Adipocyte (in vitro differentiated cells): ENCODE results near the gene RFC5.
"Not testable (repeated sequence)": the region's sequence is repeated elsewhere in the genome, so short reads cannot be mapped to it uniquely, and the experiment has no call there.

Experiments used
- DNase-seq: peaks from one replicate; pipeline ENCODE4 v3.0.0-alpha.2; 2015; ENCODE audit warnings: low read depth
- H3K27me3 ChIP-seq: replicated peaks from 2 replicates; pipeline ENCODE4 v1.7.0; 2013; ENCODE audit warnings: mild to moderate bottlenecking, low read length, moderate library complexity; ENCODE audit not compliant: control insufficient read depth, insufficient read depth
- H3K36me3 ChIP-seq: 2 replicates; pipeline ENCODE4 v1.7.0; 2013; ENCODE audit warnings: low read length, mild to moderate bottlenecking, moderate library complexity; ENCODE audit not compliant: control insufficient read depth, insufficient read depth, severe bottlenecking
- H3K4me1 ChIP-seq: 2 replicates; pipeline ENCODE4 v1.7.0; 2013; ENCODE audit warnings: mild to moderate bottlenecking, low read length, moderate library complexity; ENCODE audit not compliant: control insufficient read depth, insufficient read depth
- H3K4me3 ChIP-seq: 2 replicates; pipeline ENCODE4 v1.7.0; 2013; ENCODE audit warnings: mild to moderate bottlenecking, low read length, moderate library complexity
- H3K9ac ChIP-seq: 2 replicates; pipeline ENCODE4 v1.7.0; 2013; ENCODE audit warnings: mild to moderate bottlenecking, low read length, moderate library complexity
- H3K9me3 ChIP-seq: 2 replicates; pipeline ENCODE4 v1.7.0; 2013; ENCODE audit warnings: mild to moderate bottlenecking, low read length, moderate library complexity; ENCODE audit not compliant: control insufficient read depth

RFC5 gene

GRCh38 chr12:118017926-118018325, 1.4 kb downstream of the RFC5 start:
- no peak for DNase-seq
- no peaks in the 10 kb centered on the region for H3K9me3 ChIP-seq
- H3K27me3 ChIP-seq, result no peaks in the 10 kb centered on the region
- peaks cover 21% of the 10 kb centered on the region for H3K36me3 ChIP-seq
- H3K4me1 ChIP-seq, result peaks cover 8% of the 10 kb centered on the region
- no peak overlapping the region for H3K4me3 ChIP-seq
- no peak overlapping the region for H3K9ac ChIP-seq

- DNase-seq, result no peak
- H3K4me1 ChIP-seq, result peaks cover 8% of the 10 kb centered on the region
- no peaks in the 10 kb centered on the region for H3K9me3 ChIP-seq
- H3K9ac ChIP-seq, result no peak overlapping the region
- peaks cover 22% of the 10 kb centered on the region for H3K36me3 ChIP-seq
- no peaks in the 10 kb centered on the region for H3K27me3 ChIP-seq
- no peak overlapping the region for H3K4me3 ChIP-seq
Observed at GRCh38 chr12:118020036-118020435, 3.5 kb downstream of the RFC5 start.

DNA sequence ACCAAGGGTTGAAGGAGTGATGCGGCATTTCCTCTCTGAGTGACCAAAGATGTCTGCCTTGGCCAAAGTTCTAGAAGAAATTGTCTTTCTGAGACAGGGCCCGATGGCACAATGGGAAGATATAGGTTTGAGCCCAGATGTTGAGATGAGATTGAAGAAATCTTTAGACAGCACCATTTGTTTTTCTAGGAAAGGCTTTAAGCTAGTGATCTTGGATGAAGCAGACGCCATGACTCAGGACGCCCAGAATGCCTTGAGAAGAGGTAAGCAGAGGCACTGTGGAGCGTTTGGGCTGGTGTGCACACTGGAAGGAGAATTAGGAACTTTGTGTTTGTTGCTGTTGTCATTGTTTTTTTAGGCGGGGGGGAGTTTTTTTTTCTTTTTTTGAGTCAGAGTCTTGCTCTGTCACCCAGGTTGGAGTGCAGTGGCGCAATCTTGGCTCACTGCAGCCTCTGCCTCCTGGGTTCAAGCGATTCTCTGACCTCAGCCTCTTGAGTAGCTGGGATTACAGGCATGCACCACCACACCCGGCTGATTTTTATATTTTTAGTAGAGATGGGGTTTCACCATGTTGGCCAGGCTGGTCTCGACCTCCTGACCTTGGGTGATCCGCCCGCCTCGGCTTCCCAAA, 5.7 kb downstream of the RFC5 start:
- H3K9me3 ChIP-seq, DNase-seq, H3K4me3 ChIP-seq, H3K4me1 ChIP-seq, H3K27me3 ChIP-seq, H3K9ac ChIP-seq: not testable (repeated sequence)
- H3K36me3 ChIP-seq, result peaks cover 33% of the 10 kb centered on the region

DNA sequence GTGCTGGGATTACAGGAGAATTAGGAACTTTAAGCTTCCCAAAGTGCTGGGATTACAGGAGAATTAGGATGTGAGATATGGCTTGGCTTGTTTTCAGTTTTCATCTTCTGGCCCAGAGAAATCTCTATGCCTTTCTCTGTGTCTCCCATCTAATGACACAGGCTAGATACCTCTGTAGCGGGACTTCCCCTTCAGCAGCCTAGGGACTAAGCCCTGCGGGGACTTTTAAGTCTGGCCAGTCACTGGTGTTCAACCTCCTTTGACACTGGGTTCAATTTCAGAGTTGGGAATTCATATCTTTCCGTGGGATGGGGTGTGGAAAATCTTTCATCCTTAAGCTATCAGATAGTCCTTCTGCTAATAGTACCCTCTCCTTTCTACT, 6.2 kb downstream of the RFC5 start:
- H3K9me3 ChIP-seq, result no peaks in the 10 kb centered on the region
- no peak overlapping the region for H3K9ac ChIP-seq
- no peak overlapping the region for H3K4me3 ChIP-seq
- DNase-seq, result no peak
- no peaks in the 10 kb centered on the region for H3K4me1 ChIP-seq
- no peaks in the 10 kb centered on the region for H3K27me3 ChIP-seq
- peaks cover 33% of the 10 kb centered on the region for H3K36me3 ChIP-seq

GRCh38 chr12:118023301-118023860, 6.9 kb downstream of the RFC5 start:
- Histone ChIP-seq H3K4me3 (no peak overlapping the region), H3K4me1 (no peaks in the 10 kb centered on the region), H3K9me3 (no peaks in the 10 kb centered on the region), H3K9ac (no peak overlapping the region), H3K36me3 (peaks cover 33% of the 10 kb centered on the region), H3K27me3 (no peaks in the 10 kb centered on the region)
- DNase-seq, result no peak

DNA sequence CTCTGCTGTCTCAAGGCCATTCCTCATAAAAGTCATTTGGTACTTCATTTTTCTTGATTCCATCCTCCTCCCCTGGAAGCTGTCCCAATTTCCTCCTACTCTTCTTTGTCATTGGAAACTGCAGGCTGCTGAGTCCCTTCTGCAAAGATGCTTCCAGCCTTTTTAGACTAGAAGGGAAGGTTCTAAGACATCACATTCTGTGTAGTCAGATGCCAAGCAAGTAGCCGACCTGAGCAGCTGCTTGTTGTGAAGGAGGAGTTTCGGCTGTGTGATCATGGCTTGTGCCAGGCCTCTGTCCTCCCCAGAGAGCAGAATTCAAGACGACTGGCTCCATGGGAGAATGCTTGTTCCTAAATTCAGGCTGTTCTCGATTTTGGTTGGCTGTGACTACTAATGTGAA, 8.7 kb downstream of the RFC5 start:
- no peaks in the 10 kb centered on the region for H3K4me1 ChIP-seq
- no peak overlapping the region for H3K4me3 ChIP-seq
- no peaks in the 10 kb centered on the region for H3K27me3 ChIP-seq
- no peak for DNase-seq
- H3K9me3 ChIP-seq, result no peaks in the 10 kb centered on the region
- peaks cover 40% of the 10 kb centered on the region for H3K36me3 ChIP-seq
- H3K9ac ChIP-seq, result no peak overlapping the region

GRCh38 chr12:118029166-118029565, 12.7 kb downstream of the RFC5 start:
- H3K9ac ChIP-seq, result no peak overlapping the region
- H3K27me3 ChIP-seq, result no peaks in the 10 kb centered on the region
- no peaks in the 10 kb centered on the region for H3K9me3 ChIP-seq
- no peak overlapping the region for H3K4me3 ChIP-seq
- peaks cover 8% of the 10 kb centered on the region for H3K4me1 ChIP-seq
- DNase-seq, result no peak
- peaks cover 67% of the 10 kb centered on the region for H3K36me3 ChIP-seq

GRCh38 chr12:118032188-118032587, 15.7 kb downstream of the RFC5 start:
- H3K27me3 ChIP-seq, result no peaks in the 10 kb centered on the region
- no peak overlapping the region for H3K9ac ChIP-seq
- H3K36me3 ChIP-seq, result peaks cover 86% of the 10 kb centered on the region
- DNase-seq, result no peak
- H3K4me3 ChIP-seq, result no peak overlapping the region
- peaks cover 16% of the 10 kb centered on the region for H3K4me1 ChIP-seq
- no peaks in the 10 kb centered on the region for H3K9me3 ChIP-seq

DNA sequence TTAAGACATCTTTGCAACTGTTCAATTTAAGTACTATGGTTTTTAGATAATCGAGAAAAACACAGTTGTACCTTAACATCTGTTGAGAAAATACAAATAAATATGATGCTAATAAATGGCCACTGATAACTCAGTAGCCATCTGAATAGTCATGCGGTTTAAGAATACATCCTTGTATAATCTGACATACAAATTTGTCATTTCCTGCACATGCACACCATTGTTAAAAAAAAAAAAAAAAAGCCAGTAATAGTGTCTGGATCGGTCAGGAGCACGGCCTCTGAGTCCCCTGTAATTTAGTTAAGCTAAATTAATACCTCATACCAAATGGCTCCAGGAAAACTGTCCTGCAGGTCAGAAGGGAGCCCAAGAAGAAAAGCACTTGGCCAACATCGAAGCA, 16.8 kb downstream of the RFC5 start:
- no peaks in the 10 kb centered on the region for H3K27me3 ChIP-seq
- no peak overlapping the region for H3K4me3 ChIP-seq
- H3K9me3 ChIP-seq, result no peaks in the 10 kb centered on the region
- H3K36me3 ChIP-seq, result peaks cover 96% of the 10 kb centered on the region
- no peak for DNase-seq
- no peak overlapping the region for H3K9ac ChIP-seq
- peaks cover 21% of the 10 kb centered on the region for H3K4me1 ChIP-seq

- Histone ChIP-seq H3K27me3 (no peaks in the 10 kb centered on the region), H3K36me3 (peaks cover 98% of the 10 kb centered on the region), H3K9me3 (no peaks in the 10 kb centered on the region), H3K9ac (no peak overlapping the region), H3K4me3 (no peak overlapping the region), H3K4me1 (peaks cover 21% of the 10 kb centered on the region)
- no peak for DNase-seq
Observed at GRCh38 chr12:118033902-118034301, 17.4 kb downstream of the RFC5 start.

DNA sequence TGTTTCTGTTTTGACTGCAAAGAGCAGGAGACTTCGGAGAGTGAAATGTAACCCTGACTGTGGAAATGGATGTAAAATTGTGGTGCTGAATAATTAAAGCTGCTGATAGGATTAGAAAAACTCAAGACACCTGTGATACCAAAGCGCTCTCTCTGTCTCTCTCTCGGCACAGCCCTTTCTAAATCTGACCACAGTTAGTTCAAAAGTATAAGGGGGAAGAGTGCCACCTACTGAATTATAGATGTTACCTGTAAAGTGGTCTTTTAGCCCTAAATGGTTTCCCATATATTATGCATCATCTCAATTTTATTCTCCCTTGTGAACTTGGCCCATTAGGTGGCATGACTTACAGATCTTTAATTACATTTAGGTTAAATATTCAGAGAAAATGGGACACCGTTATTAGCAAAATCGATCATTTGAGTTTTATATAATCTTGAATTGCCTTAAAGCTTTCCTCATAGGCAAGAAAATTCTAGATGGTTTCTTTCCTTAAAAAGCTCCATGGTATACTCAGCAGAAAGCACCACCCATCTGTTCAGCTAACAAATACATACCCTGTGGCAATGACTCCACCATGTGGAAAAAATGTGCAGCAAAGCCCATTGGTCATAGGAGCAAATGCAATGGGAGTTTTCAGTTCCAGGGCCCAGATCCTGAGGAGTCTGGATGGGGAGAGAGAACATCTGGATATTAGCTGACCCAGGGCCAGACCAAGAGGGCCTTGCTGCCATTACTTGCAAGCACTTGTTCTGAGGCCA, 18.1 kb downstream of the RFC5 start:
- Histone ChIP-seq H3K4me3 (no peak overlapping the region), H3K27me3 (no peaks in the 10 kb centered on the region), H3K36me3 (peaks cover 99% of the 10 kb centered on the region), H3K9ac (no peak overlapping the region), H3K9me3 (no peaks in the 10 kb centered on the region), H3K4me1 (peaks cover 21% of the 10 kb centered on the region)
- peak; percentile 68 for DNase-seq
